HG03571 (cell line): ENCODE data around the gene ANP32B.
"Not testable (repeated sequence)": the region's sequence is repeated elsewhere in the genome, so short reads cannot be mapped to it uniquely, and the experiment has no call there.

ENCODE experiments used
- ATAC-seq: cut with Tn5 transposase; IDR thresholded peaks from one replicate; pipeline ENCODE4 v1.9.1; 2021; ENCODE audit not compliant: unreplicated experiment

The ANP32B gene

DNA sequence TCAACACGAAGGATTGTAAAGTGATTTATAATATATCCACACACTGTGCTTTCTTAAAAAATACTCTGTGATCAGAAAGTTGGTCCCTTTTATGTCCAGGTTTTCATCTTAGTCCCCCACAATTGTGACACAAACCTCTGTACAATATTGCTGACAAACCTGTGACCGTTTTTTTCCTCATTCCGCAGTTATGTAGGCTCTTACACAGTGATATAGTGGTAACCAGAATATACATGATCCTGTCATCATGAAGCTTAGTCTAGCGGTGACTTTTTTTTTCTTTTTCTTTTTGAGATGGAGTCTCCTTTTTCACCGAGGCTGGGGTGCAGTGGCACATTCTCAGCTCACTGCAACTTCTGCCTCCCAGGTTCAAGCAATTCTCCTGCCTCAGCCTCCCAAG lies 8.7 kb downstream of the ANP32B start:
- no peak for ATAC-seq

DNA sequence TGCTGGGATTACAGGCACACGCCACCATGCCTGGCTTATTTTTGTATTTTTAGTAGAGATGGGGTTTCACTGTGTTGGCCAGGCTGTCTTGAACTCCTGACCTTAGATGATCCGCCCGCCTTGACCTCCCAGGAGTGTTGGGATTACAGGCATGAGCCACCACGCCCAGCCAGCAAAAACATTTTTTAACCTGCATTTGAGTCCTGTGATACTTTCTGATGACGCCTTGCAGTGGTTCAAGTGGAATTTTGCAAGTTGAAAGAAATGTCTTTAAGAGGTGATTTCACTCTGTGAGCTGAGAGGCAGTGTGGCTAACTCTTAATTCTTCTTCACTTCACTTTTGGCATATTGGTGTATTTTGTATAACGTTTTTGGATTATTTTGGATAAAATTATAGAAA lies 9.1 kb downstream of the ANP32B start:
- no peak for ATAC-seq

DNA sequence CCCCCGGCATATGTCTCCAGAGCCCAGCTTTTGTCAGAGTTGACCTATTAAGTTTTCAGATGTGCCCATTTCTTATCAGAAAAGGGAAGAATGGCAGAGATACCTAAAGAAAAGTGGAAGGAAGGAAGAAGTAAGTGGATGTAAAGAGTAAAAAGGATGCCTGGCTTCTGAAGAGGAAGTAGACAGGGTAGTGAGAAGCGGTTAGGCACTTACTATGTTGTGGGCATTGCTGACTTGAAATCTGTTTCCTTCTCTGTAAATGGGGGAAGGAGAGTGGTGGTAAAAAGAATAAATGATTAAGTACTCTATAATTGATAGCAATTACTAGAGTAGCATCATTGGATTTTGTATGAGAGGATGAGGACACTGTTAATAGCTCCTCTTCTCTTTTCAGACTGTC lies 9.9 kb downstream of the ANP32B start:
- ATAC-seq: no peak

DNA sequence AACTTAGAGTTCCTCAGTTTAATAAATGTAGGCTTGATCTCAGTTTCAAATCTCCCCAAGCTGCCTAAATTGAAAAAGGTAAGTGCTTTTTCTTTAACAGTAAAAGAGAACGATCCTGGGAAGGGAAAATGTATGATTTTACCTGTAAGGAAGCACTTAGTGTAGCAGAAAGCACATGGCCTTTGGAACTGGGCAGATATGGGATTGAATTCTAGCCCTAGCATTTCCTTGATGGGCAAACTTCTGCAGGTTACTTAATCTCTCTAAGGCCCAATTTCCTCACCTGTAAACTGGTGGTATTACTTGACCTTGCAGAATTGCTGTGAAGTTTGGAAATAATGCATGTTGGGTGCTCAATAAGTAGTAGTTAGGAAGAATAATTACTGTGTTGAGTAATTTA lies 11.6 kb downstream of the ANP32B start:
- ATAC-seq: no peak

DNA sequence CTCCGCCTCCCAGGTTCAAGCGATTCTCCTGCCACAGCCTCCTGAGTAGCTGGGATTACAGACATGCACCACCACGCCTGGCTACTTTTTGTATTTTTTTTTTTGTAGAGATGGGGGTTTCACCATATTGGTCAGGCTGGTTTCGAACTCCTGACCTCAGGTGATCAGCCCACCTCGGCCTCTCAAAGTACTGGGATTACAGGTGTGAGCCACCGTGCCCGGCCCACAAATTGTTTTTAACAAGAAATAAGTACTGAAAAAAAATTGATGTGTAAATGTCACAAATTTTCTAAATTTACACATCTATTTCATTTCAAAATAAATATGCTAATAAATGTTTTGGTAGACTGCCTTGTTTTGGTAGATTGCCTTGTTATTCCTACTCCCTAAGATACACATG lies 13.5 kb downstream of the ANP32B start:
- ATAC-seq: not testable (repeated sequence)

DNA sequence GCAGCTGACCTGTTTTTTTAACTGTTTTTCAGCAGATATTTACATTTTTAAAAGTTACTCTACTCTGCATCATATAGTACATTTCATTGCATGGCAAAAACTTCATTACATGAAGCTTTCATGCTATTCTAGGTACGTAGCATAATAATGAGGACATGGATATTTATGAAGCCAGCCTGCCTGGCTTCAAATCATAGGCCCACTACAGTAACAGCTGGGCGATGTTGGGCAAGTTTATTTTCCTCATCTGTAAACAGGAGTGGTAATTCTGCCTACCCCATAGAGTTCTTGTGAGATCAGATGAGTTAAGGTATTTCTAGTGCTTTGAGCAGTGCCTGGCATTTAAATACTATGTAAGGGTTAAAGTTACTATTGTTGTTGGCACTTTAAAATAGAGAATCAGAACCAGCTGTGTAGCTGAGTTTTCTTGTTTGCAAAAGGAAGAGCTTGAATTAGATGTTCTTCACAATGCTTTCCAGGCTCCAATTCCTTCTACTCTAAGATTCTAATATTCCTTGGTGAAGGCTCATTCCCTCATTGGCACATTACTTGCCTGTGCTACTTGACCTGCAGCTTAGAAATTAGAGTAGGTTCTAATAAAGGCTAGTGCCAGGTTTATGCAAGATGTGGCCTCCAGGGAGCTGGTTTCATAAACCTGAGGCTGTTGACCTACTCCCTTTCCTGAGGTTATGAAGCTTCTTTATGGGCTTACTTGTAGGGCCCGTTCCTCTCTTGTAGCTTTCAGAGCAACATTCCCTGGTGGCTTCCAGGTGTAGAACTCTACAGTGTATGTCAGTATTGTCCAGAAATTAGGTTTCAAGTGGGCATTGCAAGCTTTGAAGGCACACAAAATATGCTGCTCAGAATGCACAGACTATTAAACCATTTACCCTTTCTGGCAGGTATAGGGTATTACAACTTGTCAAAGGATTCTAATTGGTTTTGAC lies 14.5 kb downstream of the ANP32B start:
- ATAC-seq: no peak

DNA sequence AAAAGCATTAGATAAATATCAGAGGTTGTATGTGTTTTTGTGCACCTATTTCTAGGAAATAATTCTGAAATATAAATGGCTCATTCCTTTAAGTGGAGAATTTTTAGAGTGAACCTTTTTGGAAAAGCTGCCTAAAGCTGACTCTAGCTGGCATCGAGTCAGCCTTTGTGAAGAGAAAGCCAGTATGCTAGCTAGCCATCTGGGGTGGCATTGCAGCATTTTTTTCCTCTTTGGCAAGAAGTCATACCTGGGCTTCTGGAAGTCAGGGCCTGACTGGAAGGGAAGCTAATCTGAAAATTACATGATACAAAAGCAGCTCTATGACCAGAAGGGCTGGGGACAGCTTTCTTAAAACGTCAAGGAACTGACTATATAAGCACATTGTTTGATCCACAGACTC lies 19.7 kb downstream of the ANP32B start:
- ATAC-seq: no peak

DNA sequence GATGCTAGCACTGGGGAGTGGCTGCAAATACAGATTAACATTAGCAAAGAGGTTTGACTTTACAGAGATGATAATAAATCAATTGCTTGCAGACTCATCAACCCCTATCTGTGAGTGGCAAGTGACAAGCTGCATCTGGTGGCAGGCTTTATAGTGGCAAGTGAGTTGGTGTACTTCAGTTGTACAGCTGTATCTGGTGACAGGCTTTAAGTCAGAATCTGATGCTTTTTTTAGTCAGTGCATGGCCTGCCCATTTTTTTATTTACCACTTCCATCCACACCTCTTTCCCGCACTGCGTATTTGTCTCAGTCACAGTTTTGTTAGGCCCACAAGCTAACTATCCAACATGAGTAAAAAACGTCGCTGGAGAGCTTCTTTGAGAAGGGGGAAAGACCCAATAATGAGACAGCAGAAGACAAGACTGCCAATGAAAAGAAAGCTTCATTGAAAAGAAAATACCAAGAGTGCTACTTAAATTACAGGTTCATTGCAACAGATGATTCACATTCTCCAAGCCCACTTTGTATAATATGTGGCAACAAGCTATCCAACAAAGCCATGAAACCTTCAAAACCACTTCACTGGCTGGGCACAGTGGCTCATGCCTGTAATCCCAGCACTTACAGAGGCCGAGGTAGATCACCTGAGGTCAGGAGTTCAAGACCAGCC lies 23.1 kb downstream of the ANP32B start:
- ATAC-seq: no peak

DNA sequence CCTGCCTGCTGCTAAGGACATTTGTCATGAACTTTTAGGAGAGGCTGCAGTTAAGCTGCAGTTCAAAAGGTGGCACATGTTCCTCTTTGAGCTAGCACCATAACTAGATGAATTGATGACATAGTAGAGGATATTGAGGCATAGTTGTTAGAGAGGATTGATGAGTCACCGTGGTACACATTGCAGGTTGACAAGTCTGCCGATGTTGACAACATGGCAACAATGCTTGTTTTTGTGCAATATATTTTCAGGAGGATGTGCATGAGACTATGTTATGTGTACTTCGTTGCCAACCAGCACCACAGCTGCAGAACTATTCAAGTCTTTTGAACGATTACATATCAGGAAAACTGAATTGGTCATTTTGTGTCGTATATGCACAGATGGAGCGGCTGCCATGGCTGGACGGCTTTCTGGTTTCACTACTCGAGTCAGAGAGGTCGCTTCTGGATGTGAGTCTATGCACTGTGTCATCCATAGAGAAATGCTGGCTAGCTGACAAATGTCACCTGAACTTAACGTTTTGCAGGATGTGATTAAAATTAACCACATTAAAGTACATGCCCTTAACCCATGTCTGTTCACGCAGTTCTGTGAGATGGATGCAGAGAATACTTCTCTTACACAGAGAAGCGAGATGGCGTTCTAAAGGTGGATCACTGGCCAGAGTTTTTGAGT lies 24.2 kb downstream of the ANP32B start:
- no peak for ATAC-seq

DNA sequence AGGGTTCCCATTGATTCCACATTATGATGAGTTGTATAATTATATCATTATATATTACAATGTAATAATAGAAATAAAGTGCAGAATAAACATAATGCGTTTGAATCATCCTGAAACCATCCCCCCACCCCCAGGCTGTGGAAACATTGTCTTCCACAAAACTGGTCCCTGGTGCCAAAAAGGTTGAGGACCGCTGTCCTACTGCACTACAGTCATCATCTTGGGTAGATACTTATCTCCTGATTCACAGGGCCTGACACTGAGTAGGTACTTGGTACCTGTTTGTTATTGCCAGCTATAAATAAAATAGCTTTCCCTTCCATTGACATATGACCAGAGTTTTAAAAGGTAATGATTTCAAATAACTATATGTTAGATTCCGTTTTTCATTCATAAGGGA lies 25.6 kb downstream of the ANP32B start:
- ATAC-seq: no peak

DNA sequence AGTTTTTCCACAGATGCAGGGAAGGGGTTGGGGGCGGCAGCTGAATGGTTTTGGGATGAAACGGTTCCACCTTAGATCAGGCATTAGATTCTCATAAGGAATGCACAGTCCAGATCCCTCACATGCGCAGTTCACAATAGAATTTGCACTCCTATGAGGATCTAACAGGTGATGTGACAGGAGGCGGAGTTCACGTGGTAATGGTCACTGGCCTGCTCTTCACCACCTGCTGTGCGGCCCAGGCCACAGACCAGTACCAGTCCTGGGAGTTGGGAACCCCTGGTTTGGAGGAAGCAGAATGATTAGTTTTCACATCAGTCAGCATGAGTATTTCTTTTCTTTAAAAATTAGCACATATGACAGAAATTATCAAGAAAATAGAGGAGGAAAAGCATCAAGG lies 26.3 kb downstream of the ANP32B start:
- ATAC-seq: no peak

DNA sequence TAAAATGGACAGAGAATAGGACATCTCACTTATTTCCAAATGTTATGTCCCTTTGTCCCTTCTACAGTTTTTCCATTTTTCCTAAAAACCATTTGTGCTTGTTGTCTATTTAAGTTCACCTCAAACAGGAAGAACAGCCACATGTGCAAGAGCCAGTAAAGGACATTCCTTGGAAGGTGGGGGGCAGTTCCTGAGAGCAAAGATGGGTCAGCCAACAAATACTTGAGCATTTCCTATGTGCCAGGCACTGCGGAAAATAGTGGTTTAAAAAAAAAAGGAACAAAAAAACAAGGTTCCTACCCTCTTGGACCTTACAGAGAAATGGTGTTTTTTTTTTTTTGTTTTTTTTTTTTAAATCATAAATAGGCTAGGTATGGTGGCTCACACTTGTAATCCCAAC lies 26.8 kb downstream of the ANP32B start:
- no peak for ATAC-seq

DNA sequence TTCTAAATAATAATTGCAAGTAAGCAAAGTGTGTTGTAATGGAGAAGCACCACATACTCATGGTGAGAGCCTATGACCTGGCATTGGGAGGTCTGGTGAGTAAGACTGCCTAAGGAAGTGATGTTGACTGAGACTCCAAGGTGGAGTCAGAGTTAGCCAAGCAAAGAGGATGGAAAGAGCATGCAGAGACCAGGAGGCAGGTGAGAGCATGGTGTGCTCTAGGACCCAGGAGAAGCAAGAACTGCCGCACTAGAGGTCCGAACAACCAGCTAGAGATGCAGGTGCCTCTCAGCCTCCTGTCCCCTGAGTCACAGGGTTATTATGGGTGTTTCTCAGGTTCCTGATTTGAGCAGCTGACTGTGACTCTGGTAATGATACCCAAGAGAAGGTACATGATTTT lies 27.3 kb downstream of the ANP32B start:
- ATAC-seq: no peak

DNA sequence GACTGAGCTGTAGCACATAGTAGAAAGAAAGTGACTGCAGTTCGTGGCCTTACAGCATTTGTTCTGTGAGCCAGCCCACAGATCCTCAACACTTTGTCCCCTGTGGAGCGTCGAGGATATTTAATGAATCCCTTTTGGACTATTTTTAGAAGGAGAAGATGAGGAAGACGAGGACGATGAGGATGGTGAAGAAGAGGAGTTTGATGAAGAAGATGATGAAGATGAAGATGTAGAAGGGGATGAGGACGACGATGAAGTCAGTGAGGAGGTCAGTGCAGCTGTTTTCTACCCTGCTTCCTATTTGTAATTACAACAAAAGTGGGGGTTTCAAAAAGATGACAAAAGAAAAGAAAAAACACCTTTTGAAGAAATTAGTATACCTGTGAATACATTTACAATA lies 28.0 kb downstream of the ANP32B start:
- ATAC-seq: no peak

DNA sequence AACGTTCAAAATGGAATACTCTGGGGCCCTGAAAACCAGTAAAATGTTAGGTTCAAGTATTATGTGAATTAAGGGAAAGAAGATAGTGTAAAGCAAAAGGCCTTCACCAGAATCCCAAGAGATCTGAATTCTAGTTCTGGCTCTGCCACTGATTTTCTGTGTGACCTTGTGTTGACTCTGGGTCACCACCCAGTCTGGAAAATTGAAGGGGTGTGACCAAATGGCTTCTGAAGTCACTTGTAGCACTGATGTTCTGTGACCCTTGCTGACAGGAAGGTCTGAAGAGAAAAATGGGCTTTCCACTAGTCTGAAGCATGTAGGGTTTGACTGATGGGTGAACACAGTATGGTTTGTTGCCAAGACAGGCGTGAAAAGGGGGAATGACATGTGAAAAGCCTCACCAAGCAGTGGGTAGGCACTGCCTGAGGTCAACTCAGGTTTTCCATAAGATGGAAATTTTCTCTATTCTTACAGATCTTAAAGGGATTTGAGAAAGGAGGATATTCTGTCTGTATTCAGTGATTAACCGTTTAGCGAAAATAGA lies 33.1 kb downstream of the ANP32B start:
- ATAC-seq: no peak

DNA sequence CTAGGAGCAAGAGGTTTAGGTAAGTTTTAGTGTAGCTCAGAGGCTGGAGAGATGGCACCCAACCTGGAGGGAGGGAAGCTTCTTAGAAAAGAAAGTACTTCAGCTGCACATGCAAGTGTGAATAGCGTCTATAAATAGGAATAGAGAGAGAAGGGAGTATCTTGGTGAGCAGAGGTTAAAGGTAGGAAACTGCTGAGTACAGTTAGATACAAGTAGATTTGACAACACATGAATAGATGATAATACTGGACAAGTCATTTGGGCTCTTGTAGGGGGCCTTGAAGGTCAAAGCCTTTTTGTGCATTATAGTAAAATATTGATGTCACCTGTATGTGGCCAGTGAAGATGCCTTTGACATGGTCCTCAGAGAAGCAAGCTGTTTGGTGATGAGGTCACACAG lies 34.2 kb downstream of the ANP32B start:
- no peak for ATAC-seq

DNA sequence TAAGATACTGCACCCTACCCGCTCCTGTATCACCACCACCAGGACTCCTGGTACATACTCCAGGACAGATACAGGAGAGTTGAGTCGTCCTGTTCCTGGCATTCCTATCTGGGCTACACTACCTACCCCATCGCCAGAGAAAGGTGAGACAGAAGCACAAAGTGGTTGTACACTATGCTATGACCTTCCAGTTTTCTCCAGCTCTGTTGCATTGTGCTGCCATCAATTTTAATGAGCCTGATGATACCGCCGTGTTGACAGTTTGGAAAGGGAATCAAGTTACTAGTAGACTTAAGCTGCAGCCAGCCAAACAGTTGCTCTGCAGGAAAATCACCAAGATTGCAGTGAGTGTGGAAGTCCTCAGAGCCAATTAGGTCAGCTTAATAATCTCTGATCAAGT lies 35.2 kb downstream of the ANP32B start:
- no peak for ATAC-seq

DNA sequence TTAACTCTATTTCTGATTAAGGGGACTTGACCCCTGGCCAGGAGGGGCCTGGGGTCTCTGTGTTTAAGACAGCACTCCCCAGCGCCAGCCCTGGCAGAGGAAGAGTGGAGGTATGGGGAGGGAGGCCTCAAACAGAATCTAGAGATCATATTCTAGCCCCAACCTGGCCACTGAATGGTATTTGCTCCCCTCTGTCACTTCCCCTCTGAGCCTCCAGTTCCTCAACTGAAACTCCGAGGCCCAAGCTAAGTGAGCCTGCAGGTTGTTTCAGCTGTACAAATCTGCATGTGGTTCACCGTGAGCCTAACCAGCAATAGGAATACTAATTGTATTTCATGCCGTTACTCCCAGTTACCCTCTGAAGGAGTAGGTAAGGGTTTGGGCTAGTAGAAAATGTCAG lies 36.0 kb downstream of the ANP32B start:
- no peak for ATAC-seq

DNA sequence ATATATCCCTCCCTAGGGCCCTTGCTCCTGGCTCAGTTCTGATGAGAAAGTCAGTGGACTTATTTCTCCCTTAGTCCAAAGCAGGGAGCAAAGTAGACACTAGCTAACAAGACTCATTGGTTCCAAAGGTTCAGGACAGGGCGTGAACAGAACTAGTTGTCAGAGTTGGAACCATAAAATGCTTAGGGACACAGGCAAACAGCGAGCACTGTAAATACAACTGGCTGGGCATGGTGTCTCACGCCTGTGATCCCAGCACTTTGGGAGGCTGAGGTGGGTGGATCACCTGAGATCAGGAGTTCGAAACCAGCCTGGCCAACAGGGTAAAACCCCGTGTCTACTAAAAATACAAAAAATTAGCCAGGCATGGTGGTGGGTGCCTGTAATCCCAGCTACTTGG lies 36.7 kb downstream of the ANP32B start:
- ATAC-seq: not testable (repeated sequence)

DNA sequence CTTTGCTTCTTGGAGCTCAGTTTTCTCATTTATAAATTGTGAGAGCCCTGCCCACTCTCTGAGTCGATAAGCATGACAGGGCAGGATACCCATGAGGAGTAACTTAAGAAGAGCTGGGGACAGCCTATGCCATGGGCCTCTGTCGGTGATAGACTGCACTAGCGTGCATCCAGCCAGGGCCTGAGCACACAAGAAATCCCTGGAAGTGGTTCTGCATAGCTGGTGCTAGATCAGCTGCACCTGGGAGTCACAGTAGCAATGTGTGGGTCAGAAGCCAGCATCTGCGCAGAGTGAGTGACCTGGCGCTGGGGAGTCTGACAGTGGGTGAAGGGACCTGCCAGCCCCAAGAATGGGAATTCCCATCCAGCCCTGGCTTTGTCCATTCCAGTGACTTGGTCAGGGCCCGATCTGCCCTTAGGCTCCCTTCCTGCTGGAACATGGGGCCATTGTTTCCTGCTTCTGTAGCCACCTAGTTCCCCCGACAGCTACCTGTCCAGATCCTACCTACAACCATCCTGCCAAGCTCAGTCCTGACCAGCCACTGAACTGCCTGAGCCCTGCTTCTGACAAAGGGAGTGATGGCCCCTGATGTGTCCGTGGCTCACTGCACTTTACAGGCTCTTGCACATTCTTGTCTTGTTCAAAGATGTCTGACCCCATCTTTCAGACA lies 37.5 kb downstream of the ANP32B start:
- no peak for ATAC-seq
